GM12891 (cell line): ENCODE data around the gene MRTO4.

Experiments used
- POLR2A ChIP-seq: IDR thresholded peaks from 2 replicates; pipeline ENCODE4 v1.6.1; 2011; ENCODE audit warnings: low read depth, low read length, control low read depth
- SPI1 ChIP-seq: IDR thresholded peaks from 2 replicates; pipeline ENCODE4 v1.6.1; 2011; ENCODE audit warnings: low read depth, low read length, control low read depth

- no peak for TF ChIP-seq POLR2A
- no peak for TF ChIP-seq SPI1
Observed at GRCh38 chr1:19239876-19240275, 11.7 kb upstream of the MRTO4 start.
